Neutrophil (primary cell): ENCODE data around the gene UBE2C.
A peak's percentile ranks its signal among the peaks of the same experiment; 100 is the strongest.

Experiments used
- H3K27ac ChIP-seq: fragments of 200-600 bp; sonication (generic); 2 replicates; pipeline ENCODE4 v1.5.1; 2016; ENCODE audit warnings: mild to moderate bottlenecking, moderate library complexity
- H3K27me3 ChIP-seq: fragments of 200-600 bp; sonication (generic); 2 replicates; pipeline ENCODE4 v1.6.0; 2016; ENCODE audit warnings: mild to moderate bottlenecking
- H3K36me3 ChIP-seq: fragments of 200-600 bp; sonication (generic); 2 replicates; pipeline ENCODE4 v1.5.1; 2017
- H3K4me1 ChIP-seq, 2 experiments: fragments of 200-600 bp in 1 of 2; sonication (generic) in 1 of 2; 1 replicate in 1 of 2; 2 replicates in 1 of 2; pipeline versions ENCODE4 v1.5.1 to v1.6.1; 2013 to 2016; ENCODE audit warnings: low read depth in 1 of 2, low read length in 1 of 2, mild to moderate bottlenecking in 1 of 2, moderate library complexity in 1 of 2; ENCODE audit not compliant: control insufficient read depth in 1 of 2, insufficient read depth in 1 of 2
- H3K4me3 ChIP-seq, 2 experiments: fragments of 200-600 bp in 1 of 2; sonication (generic) in 1 of 2; 1 replicate in 1 of 2; 2 replicates in 1 of 2; pipeline ENCODE4 v1.5.1; 2013 to 2016; ENCODE audit warnings: low read depth in 1 of 2, low read length in 1 of 2, mild to moderate bottlenecking in 1 of 2, moderate library complexity in 1 of 2
- H3K9me3 ChIP-seq: fragments of 200-600 bp; sonication (generic); 2 replicates; pipeline ENCODE4 v1.5.1; 2016
- CTCF ChIP-seq: fragments of 200-600 bp; sonication (generic); IDR thresholded peaks from 2 replicates; pipeline ENCODE4 v1.5.1; 2016; ENCODE audit warnings: antibody characterized with exemption

UBE2C gene

GRCh38 chr20:45801851-45802250, 10.6 kb upstream of the UBE2C start:
- Histone ChIP-seq H3K27ac (no peak overlapping the region), H3K4me1 (peaks cover 3 to 10% of the 10 kb centered on the region in 2 experiments), H3K27me3 (no peaks in the 10 kb centered on the region), H3K4me3 (no peak overlapping the region), H3K36me3 (peaks cover 68% of the 10 kb centered on the region), H3K9me3 (no peaks in the 10 kb centered on the region)
- TF ChIP-seq CTCF: no peak

- H3K4me1 ChIP-seq: peaks cover 17 to 18% of the 10 kb centered on the region in 2 experiments
- peak overlapping the region; percentile 23 for H3K27ac ChIP-seq
- H3K9me3 ChIP-seq: no peaks in the 10 kb centered on the region
- no peak overlapping the region for H3K4me3 ChIP-seq
- H3K36me3 ChIP-seq: peaks cover 77% of the 10 kb centered on the region
- TF ChIP-seq CTCF: no peak
- H3K27me3 ChIP-seq: no peaks in the 10 kb centered on the region
Measured at GRCh38 chr20:45810191-45810970, 2.1 kb upstream of the UBE2C start.

- H3K4me3 ChIP-seq: peak overlapping the region; percentile 53 to 61
- no peak for TF ChIP-seq CTCF
- peaks cover 68% of the 10 kb centered on the region for H3K36me3 ChIP-seq
Measured at GRCh38 chr20:45813006-45813340, 529 bp downstream of the UBE2C start.

GRCh38 chr20:45813489-45813888, 1.0 kb downstream of the UBE2C start:
- Histone ChIP-seq H3K4me1 (peaks cover 17 to 18% of the 10 kb centered on the region in 2 experiments), H3K27me3 (no peaks in the 10 kb centered on the region), H3K36me3 (peaks cover 63% of the 10 kb centered on the region), H3K4me3 (no peak overlapping the region), H3K9me3 (no peaks in the 10 kb centered on the region), H3K27ac (no peak overlapping the region)
- no peak for TF ChIP-seq CTCF

More at GRCh38 chr20:45813006-45813340, 529 bp downstream of the UBE2C start:
- no peaks in the 10 kb centered on the region for H3K9me3 ChIP-seq
- H3K4me1 ChIP-seq: peaks cover 17 to 18% of the 10 kb centered on the region in 2 experiments
- no peaks in the 10 kb centered on the region for H3K27me3 ChIP-seq
- H3K27ac ChIP-seq: no peak overlapping the region

GRCh38 chr20:45814314-45814713, 1.9 kb downstream of the UBE2C start:
- H3K36me3 ChIP-seq: peaks cover 55% of the 10 kb centered on the region
- H3K4me3 ChIP-seq: no peak overlapping the region
- no peaks in the 10 kb centered on the region for H3K9me3 ChIP-seq
- TF ChIP-seq CTCF: no peak
- H3K27me3 ChIP-seq: no peaks in the 10 kb centered on the region
- H3K4me1 ChIP-seq: peaks cover 17 to 18% of the 10 kb centered on the region in 2 experiments
- no peak overlapping the region for H3K27ac ChIP-seq
